GM23338 (cell line): ENCODE data around the gene C22orf15.

Experiments used
- CREB1 ChIP-seq: fragments of 250-450 bp; sonication (Bioruptor Pico); IDR thresholded peaks from 2 replicates; pipeline ENCODE4 v1.5.0; 2020; ENCODE audit warnings: low read depth, mild to moderate bottlenecking, moderate library complexity
- EZH2 ChIP-seq: fragments of 200-600 bp; sonication (generic); IDR thresholded peaks from one replicate; pipeline ENCODE4 v1.8.0; 2017; ENCODE audit warnings: antibody characterized with exemption, mild to moderate bottlenecking, low read depth; ENCODE audit not compliant: unreplicated experiment
- EZH2phosphoT487 ChIP-seq: fragments of 200-600 bp; sonication (generic); IDR thresholded peaks from one replicate; pipeline ENCODE4 v1.8.1; 2018; ENCODE audit warnings: antibody characterized with exemption; ENCODE audit not compliant: unreplicated experiment
- JUNB ChIP-seq: IDR thresholded peaks from one replicate; pipeline ENCODE4 v1.6.1; 2016; ENCODE audit warnings: antibody characterized with exemption; ENCODE audit not compliant: unreplicated experiment
- POLR2AphosphoS5 ChIP-seq: IDR thresholded peaks from 2 replicates; pipeline ENCODE4 v1.6.1; 2016; ENCODE audit warnings: antibody characterized with exemption, low read depth
- ZNF114 ChIP-seq: fragments of 250-450 bp; sonication (Bioruptor Pico); IDR thresholded peaks from 2 replicates; pipeline ENCODE4 v1.5.0; 2020; ENCODE audit warnings: mild to moderate bottlenecking, moderate library complexity
- ZNF331 ChIP-seq: fragments of 250-450 bp; sonication (Bioruptor Pico); IDR thresholded peaks from 2 replicates; pipeline ENCODE4 v1.5.0; 2020; ENCODE audit warnings: low read depth, mild to moderate bottlenecking, moderate library complexity
- ZNF462 ChIP-seq: fragments of 250-450 bp; sonication (Bioruptor Pico); IDR thresholded peaks from 2 replicates; pipeline ENCODE4 v1.5.0; 2020; ENCODE audit warnings: mild to moderate bottlenecking, moderate library complexity
- TF ChIP-seq, protein P1 (sequence below), 2 experiments: fragments of 200-600 bp in 1 of 2; sonication (generic) in 1 of 2; conservative IDR thresholded peaks; 2 replicates each; pipeline versions ENCODE4 v1.5.1 to v1.6.1; 2016 to 2017; ENCODE audit warnings: antibody characterized with exemption in 2 of 2, low read depth in 2 of 2, mild to moderate bottlenecking in 2 of 2, moderate library complexity in 1 of 2
- TF ChIP-seq, protein P2 (sequence below): IDR thresholded peaks from one replicate; pipeline ENCODE4 v1.6.1; 2018; ENCODE audit warnings: antibody characterized with exemption; ENCODE audit not compliant: unreplicated experiment

GRCh38 chr22:23742505-23743264 lies 20.1 kb upstream of the C22orf15 start:
- TF ChIP-seq, protein P1, sequence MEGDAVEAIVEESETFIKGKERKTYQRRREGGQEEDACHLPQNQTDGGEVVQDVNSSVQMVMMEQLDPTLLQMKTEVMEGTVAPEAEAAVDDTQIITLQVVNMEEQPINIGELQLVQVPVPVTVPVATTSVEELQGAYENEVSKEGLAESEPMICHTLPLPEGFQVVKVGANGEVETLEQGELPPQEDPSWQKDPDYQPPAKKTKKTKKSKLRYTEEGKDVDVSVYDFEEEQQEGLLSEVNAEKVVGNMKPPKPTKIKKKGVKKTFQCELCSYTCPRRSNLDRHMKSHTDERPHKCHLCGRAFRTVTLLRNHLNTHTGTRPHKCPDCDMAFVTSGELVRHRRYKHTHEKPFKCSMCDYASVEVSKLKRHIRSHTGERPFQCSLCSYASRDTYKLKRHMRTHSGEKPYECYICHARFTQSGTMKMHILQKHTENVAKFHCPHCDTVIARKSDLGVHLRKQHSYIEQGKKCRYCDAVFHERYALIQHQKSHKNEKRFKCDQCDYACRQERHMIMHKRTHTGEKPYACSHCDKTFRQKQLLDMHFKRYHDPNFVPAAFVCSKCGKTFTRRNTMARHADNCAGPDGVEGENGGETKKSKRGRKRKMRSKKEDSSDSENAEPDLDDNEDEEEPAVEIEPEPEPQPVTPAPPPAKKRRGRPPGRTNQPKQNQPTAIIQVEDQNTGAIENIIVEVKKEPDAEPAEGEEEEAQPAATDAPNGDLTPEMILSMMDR (conservative IDR thresholded peaks at IDR 0.05; ENCODE audit: low read depth in 2 of 2): no peak
- TF ChIP-seq POLR2AphosphoS5 (no peak), EZH2 (no peak), EZH2phosphoT487 (no peak), JUNB (no peak), CREB1 (CRISPR knock-in tag) (no peak), ZNF331 (CRISPR knock-in tag) (no peak), ZNF462 (no peak), ZNF114 (CRISPR knock-in tag) (no peak)
- TF ChIP-seq, protein P2, sequence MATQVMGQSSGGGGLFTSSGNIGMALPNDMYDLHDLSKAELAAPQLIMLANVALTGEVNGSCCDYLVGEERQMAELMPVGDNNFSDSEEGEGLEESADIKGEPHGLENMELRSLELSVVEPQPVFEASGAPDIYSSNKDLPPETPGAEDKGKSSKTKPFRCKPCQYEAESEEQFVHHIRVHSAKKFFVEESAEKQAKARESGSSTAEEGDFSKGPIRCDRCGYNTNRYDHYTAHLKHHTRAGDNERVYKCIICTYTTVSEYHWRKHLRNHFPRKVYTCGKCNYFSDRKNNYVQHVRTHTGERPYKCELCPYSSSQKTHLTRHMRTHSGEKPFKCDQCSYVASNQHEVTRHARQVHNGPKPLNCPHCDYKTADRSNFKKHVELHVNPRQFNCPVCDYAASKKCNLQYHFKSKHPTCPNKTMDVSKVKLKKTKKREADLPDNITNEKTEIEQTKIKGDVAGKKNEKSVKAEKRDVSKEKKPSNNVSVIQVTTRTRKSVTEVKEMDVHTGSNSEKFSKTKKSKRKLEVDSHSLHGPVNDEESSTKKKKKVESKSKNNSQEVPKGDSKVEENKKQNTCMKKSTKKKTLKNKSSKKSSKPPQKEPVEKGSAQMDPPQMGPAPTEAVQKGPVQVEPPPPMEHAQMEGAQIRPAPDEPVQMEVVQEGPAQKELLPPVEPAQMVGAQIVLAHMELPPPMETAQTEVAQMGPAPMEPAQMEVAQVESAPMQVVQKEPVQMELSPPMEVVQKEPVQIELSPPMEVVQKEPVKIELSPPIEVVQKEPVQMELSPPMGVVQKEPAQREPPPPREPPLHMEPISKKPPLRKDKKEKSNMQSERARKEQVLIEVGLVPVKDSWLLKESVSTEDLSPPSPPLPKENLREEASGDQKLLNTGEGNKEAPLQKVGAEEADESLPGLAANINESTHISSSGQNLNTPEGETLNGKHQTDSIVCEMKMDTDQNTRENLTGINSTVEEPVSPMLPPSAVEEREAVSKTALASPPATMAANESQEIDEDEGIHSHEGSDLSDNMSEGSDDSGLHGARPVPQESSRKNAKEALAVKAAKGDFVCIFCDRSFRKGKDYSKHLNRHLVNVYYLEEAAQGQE: no peak
